LHCN-M2 (cell line): Measurements from ENCODE around the gene ENO3. TPM values are rescaled to one million over a fixed set of nuclear protein-coding genes. Genes with fewer than 3 reads are reported as not detected.

Experiments used
- DNase-seq: peaks from one replicate; pipeline ENCODE4 v3.0.0-alpha.2; 2012; ENCODE audit warnings: low read depth
- total RNA-seq: library from RNA; depleted of rRNA; stranded (reverse); fragments of >200 nt; gene quantifications from 2 replicates; pipeline ENCODE4 v1.2.3, GENCODE V29; 2014

Gene ENO3
- total RNA-seq, 1 experiment from 2014 or later = 7.9 TPM

- DNase-seq = no peak
These were observed 14.5 kb upstream of the ENO3 start for GRCh38 chr17:4936436-4936835.

- DNase-seq = no peak
These were observed 13.4 kb upstream of the ENO3 start for GRCh38 chr17:4937553-4937952.

GRCh38 chr17:4938069-4938491 lies 12.8 kb upstream of the ENO3 start:
- no peak for DNase-seq

- DNase-seq = no peak
These were observed 12.0 kb upstream of the ENO3 start for GRCh38 chr17:4938688-4939545.

GRCh38 chr17:4939546-4939795 lies 11.4 kb upstream of the ENO3 start:
- no peak for DNase-seq

GRCh38 chr17:4939796-4940554 lies 10.9 kb upstream of the ENO3 start, which contains the start of the genes RNF167 and SLC25A11:
Gene RNF167 (plus strand): TSS chr17:4940268. CDS start chr17:4940910, 642 bp downstream.
Gene SLC25A11 (minus strand): TSS chr17:4940046. CDS start chr17:4939910, 136 bp downstream.
- peak; percentile 100 for DNase-seq

- no peak for DNase-seq
These were observed 10.2 kb upstream of the ENO3 start for GRCh38 chr17:4940555-4941318.

- DNase-seq = no peak
These were observed 9.7 kb upstream of the ENO3 start for GRCh38 chr17:4941319-4941610.

- DNase-seq = no peak
These were observed 8.0 kb upstream of the ENO3 start for GRCh38 chr17:4942760-4943508.

GRCh38 chr17:4944163-4944553 lies 6.8 kb upstream of the ENO3 start:
- DNase-seq = no peak

- DNase-seq = no peak
These were observed 6.3 kb upstream of the ENO3 start for GRCh38 chr17:4944554-4945175.

GRCh38 chr17:4945176-4945943 lies 5.6 kb upstream of the ENO3 start:
- peak; percentile 94 for DNase-seq

GRCh38 chr17:4945944-4946280 lies 5.0 kb upstream of the ENO3 start:
- DNase-seq = peak; percentile 77

GRCh38 chr17:4946312-4946976 lies 4.5 kb upstream of the ENO3 start:
- no peak for DNase-seq

GRCh38 chr17:4947010-4947410 lies 3.9 kb upstream of the ENO3 start:
- peak; percentile 41 for DNase-seq

GRCh38 chr17:4947411-4948165 lies 3.3 kb upstream of the ENO3 start:
- DNase-seq = peak; percentile 65

GRCh38 chr17:4948166-4948930 lies 2.6 kb upstream of the ENO3 start, which contains the start of gene PFN1:
Gene PFN1 (minus strand): TSS chr17:4948530. CDS start chr17:4948394, 136 bp downstream.
- DNase-seq = peak; percentile 92

- peak; percentile 90 for DNase-seq
These were observed 2.0 kb upstream of the ENO3 start for GRCh38 chr17:4948931-4949320.
